ENCODE results near the gene FBRSL1. TPM values are rescaled to one million over a fixed set of nuclear protein-coding genes. Genes with fewer than 3 reads are reported as not detected.
A peak's percentile ranks its signal among the peaks of the same experiment; 100 is the strongest.
"Not testable (repeated sequence)": the region's sequence is repeated elsewhere in the genome, so short reads cannot be mapped to it uniquely, and the experiment has no call there.

FBRSL1 gene
- 10 to 100 TPM; 20.2 to 22.5 TPM for total RNA-seq

DNA sequence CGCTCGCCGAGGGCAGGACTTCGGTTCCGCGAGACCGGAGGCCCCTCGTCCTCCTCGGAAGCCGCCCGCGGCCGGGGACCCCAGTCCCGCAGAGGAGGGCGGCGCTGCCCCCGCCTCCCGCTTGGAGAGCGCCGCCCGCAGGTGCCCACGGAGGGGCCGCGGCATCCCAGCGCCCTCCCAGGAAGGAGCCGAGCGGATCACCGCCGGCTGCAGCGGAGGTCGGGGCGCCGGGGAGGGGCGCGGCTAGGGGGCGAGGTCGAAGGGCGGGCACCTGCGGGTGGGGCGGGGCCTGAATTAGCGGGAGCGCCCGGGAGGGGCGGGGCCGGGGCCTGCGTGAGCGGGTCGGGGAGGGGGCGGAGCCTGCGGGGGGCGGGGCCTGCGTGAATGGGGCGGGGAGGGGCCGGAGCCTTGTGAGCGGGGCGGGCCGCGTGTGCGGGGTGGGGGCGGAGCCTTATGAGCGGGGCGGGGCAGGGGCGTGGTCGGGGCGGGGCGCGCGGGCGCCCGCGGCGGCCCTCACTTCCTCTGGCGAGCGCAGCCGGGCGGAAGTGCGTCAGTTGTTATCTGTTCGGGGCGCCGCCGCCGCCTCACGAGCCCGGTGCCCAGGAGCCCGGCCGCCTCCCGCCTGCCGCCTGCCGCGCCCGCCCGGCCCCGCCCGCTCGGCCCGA, at the start of gene FBRSL1:
FBRSL1 (plus strand) TSS at position 550 of the 665 bp plus-strand sequence.
- no peaks in the 10 kb centered on the region for H3K27me3 ChIP-seq (replicated peaks; ENCODE audit: insufficient read depth)
- peaks cover 29 to 40% of the 10 kb centered on the region in 2 donors for H3K4me1 ChIP-seq (ENCODE audit: control insufficient read depth in 1 of 2, low read depth in 2 of 2)
- TF ChIP-seq, protein P1, sequence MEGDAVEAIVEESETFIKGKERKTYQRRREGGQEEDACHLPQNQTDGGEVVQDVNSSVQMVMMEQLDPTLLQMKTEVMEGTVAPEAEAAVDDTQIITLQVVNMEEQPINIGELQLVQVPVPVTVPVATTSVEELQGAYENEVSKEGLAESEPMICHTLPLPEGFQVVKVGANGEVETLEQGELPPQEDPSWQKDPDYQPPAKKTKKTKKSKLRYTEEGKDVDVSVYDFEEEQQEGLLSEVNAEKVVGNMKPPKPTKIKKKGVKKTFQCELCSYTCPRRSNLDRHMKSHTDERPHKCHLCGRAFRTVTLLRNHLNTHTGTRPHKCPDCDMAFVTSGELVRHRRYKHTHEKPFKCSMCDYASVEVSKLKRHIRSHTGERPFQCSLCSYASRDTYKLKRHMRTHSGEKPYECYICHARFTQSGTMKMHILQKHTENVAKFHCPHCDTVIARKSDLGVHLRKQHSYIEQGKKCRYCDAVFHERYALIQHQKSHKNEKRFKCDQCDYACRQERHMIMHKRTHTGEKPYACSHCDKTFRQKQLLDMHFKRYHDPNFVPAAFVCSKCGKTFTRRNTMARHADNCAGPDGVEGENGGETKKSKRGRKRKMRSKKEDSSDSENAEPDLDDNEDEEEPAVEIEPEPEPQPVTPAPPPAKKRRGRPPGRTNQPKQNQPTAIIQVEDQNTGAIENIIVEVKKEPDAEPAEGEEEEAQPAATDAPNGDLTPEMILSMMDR (IDR thresholded peaks at IDR 0.05), result no peak
- no peaks in the 10 kb centered on the region for H3K9me3 ChIP-seq
- ATAC-seq (ENCODE audit: insufficient number of reproducible peaks, low FRiP score, low read depth), result peak; percentile 69
- no peaks in the 10 kb centered on the region for H3K36me3 ChIP-seq
- DNase-seq (ENCODE audit: low spot score), result peak; percentile 59
- peak within 1 kb of the TSS; percentile 98 for H3K4me3 ChIP-seq
- peak within 1 kb of the TSS in 1 of 2 donors; percentile 52 for H3K27ac ChIP-seq

DNA sequence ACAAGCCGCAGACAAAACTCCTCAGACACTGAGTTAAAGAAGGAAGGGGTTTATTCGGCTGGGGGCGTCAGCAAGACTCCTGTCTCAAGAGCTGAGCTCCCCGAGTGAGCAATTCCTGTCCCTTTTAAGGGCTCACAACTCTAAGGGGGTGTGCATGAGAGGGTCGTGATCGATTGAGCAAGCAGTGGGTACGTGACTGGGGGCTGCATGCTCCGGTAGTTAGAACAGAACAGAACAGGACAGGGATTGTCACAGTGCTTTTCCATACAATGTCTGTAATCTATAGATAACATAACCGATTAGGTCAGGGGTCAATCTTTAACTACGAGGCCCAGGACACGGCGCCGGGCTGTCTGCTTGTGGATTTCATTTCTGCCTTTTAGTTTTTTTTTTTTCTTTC, 49.5 kb upstream of the FBRSL1 start:
- H3K4me1 ChIP-seq (ENCODE audit: control insufficient read depth in 1 of 2, low read depth in 2 of 2); ATAC-seq (ENCODE audit: insufficient number of reproducible peaks, low FRiP score, low read depth); H3K36me3 ChIP-seq; DNase-seq (ENCODE audit: low spot score); H3K27ac ChIP-seq; H3K27me3 ChIP-seq (replicated peaks; ENCODE audit: insufficient read depth); H3K9me3 ChIP-seq; H3K4me3 ChIP-seq: not testable (repeated sequence)

DNA sequence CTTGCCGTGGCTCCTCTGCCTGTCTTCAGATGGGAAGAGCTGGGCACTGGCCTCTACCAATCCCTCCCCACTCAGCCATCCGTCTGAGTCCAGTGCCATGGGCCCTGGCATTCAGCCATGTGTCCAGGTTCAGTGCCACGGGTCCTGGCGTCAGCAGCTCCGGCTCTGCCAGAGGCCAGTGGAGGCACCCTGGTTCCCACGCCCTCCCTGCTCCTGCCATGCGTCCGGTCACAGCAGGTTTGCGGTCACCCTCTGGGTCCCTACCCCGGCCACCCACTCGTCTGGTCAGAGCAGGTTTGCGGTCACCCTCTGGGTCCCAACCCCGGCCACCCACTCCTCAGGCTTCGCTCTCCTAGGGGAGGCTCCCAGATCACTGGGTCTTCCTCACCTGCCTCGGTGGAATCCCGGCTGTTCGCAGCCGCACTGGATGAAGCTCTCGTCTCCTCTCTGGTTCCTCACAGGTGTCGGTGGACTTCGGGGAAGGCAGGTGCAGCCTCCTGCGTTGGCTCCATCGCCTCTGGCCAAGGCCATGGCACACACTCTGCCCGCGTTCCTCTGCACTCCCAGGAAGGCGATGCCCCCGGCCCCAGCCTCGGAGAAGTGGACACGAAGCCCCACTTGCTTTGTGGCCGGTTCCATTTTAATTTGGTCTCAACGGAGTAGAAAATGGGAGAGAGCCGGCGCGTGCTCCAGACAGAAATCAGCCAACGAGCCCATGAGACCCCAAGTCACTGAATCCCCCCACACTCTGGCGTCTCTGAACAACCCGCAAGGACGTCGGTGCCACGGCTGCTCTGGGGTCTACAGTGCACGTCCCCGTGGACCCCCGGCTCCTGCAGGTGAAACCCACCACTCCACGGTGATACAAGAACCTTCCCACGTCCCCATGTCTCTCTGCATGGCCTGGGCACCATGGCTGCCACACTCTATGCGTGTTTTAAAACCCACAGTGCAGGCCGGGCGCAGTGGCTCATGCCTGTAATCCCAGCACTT, 47.8 kb upstream of the FBRSL1 start:
- ATAC-seq (ENCODE audit: insufficient number of reproducible peaks, low FRiP score, low read depth), result no peak
- DNase-seq (ENCODE audit: low spot score), result no peak
- TF ChIP-seq, protein P1 (IDR thresholded peaks at IDR 0.05), result no peak
- Histone ChIP-seq H3K27me3 (replicated peaks; ENCODE audit: insufficient read depth) (no peaks in the 10 kb centered on the region), H3K4me3 (no peak overlapping the region), H3K36me3 (no peaks in the 10 kb centered on the region), H3K4me1 (ENCODE audit: control insufficient read depth in 1 of 2, low read depth in 2 of 2) (no peaks in the 10 kb centered on the region), H3K27ac (no peak overlapping the region), H3K9me3 (no peaks in the 10 kb centered on the region)

DNA sequence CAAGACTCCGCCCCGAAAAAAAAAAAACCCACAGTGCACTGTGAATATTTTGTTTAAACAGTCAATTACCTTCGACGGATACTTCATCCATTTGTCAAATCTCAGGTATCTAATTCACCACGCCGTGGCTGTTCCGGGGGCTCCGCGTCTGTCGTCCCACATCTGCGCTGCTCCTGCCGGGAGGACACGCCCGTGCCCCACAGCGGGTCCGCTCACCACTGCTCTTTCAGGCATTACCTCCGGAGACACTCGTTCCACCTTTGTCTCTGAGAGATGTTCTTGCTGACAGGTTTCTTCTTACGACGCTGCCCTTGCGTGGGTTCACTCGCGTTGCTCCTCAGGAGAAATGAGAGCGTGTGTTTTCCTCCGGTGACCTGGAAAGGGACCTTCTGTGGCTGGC, 46.9 kb upstream of the FBRSL1 start:
- no peak for ATAC-seq (ENCODE audit: insufficient number of reproducible peaks, low FRiP score, low read depth)
- no peak for DNase-seq (ENCODE audit: low spot score)
- TF ChIP-seq, protein P1 (IDR thresholded peaks at IDR 0.05), result no peak

DNA sequence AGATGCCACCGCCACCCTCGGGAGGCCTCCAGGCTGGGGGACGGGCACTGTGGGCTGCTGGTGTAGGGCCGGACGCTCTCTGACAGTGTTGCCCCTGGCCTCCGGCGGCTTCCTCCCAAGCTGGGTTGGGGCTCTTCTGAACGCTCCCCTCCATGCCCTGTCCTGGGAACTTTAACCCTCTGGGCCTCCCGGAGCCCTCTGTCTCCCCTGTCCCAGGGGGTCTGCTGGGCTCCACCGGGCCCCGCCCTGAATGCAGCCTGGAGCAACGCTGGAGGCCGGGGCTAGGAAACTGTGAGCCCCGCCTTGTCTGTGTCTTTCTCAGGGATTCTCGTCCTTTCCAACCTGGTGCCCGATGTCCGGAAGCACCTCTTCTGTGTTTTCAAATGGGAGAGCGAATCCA, 45.7 kb upstream of the FBRSL1 start:
- no peaks in the 10 kb centered on the region for H3K9me3 ChIP-seq
- no peak overlapping the region for H3K27ac ChIP-seq
- ATAC-seq (ENCODE audit: insufficient number of reproducible peaks, low FRiP score, low read depth) (no peak), DNase-seq (ENCODE audit: low spot score) (no peak)
- TF ChIP-seq, protein P1 (IDR thresholded peaks at IDR 0.05), result no peak
- no peaks in the 10 kb centered on the region for H3K27me3 ChIP-seq (replicated peaks; ENCODE audit: insufficient read depth)
- no peaks in the 10 kb centered on the region for H3K36me3 ChIP-seq
- no peaks in the 10 kb centered on the region for H3K4me1 ChIP-seq (ENCODE audit: control insufficient read depth in 1 of 2, low read depth in 2 of 2)
- H3K4me3 ChIP-seq, result no peak overlapping the region

More for the DNA sequence above, 46.9 kb upstream of the FBRSL1 start:
- no peaks in the 10 kb centered on the region for H3K27me3 ChIP-seq (replicated peaks; ENCODE audit: insufficient read depth)
- no peaks in the 10 kb centered on the region for H3K36me3 ChIP-seq
- H3K27ac ChIP-seq, result no peak overlapping the region
- no peaks in the 10 kb centered on the region for H3K4me1 ChIP-seq (ENCODE audit: control insufficient read depth in 1 of 2, low read depth in 2 of 2)
- no peak overlapping the region for H3K4me3 ChIP-seq
- H3K9me3 ChIP-seq, result no peaks in the 10 kb centered on the region
